Measurements from ENCODE around the gene ACADVL.

ACADVL gene

GRCh38 chr17:7217113-7217987 lies 2.4 kb upstream of the ACADVL start:
- Histone ChIP-seq H3K4me2 (ENCODE audit: insufficient read depth, low read length, poor library complexity, severe bottlenecking) (peak overlapping the region; percentile 74), H3K14ac (ENCODE audit: low read length) (no peak overlapping the region), H2BK120ac (ENCODE audit: low read depth, low read length) (no peak overlapping the region), H2BK15ac (ENCODE audit: low read length) (peak overlapping the region; percentile 90), H3K23ac (ENCODE audit: low read depth, low read length, poor library complexity) (no peak overlapping the region), H3K79me1 (ENCODE audit: low read depth, low read length) (peaks cover 2% of the 10 kb centered on the region), H3K18ac (ENCODE audit: low read length) (peak overlapping the region; percentile 86), H4K91ac (ENCODE audit: low read depth, low read length, poor library complexity) (no peak overlapping the region), H3K27me3 (ENCODE audit: control insufficient read depth in 3 of 3, insufficient read depth in 3 of 3, low read depth in 1 of 3, low read length in 3 of 3) (no peaks in the 10 kb centered on the region), H2BK5ac (ENCODE audit: low read length) (peak overlapping the region; percentile 76), H3K4me1 (ENCODE audit: control insufficient read depth in 2 of 2, insufficient read depth in 1 of 2, low read depth in 1 of 2, low read length in 2 of 2) (peaks cover 33 to 40% of the 10 kb centered on the region in 2 donors), H3K36me3 (replicated peaks in 1 of 2; ENCODE audit: control insufficient read depth in 2 of 2, insufficient read depth in 2 of 2, low read length in 2 of 2) (peaks cover 7 to 19% of the 10 kb centered on the region in 2 donors), H3K4ac (ENCODE audit: low read length) (no peak overlapping the region), H2AFZ (ENCODE audit: low read length) (peak overlapping the region; percentile 77), H4K8ac (ENCODE audit: low read depth, low read length) (no peak overlapping the region), H2AK5ac (ENCODE audit: low read depth, low read length) (peak overlapping the region; percentile 53), H3K4me3 (ENCODE audit: low read length in 2 of 2) (peak overlapping the region; percentile 44 to 76), H3K27ac (replicated peaks; ENCODE audit: low read length) (peak overlapping the region; percentile 80), H3K9ac (ENCODE audit: low read depth, low read length, poor library complexity) (peak overlapping the region; percentile 74), H3K9me3 (replicated peaks in 1 of 2; ENCODE audit: control insufficient read depth in 2 of 2, insufficient read depth in 1 of 2, low read depth in 1 of 2, low read length in 2 of 2) (no peaks in the 10 kb centered on the region), H2BK12ac (ENCODE audit: low read length) (no peak overlapping the region)
- WGBS, 2 donors (ENCODE audit: extremely low coverage in 2 of 2, insufficient read length in 2 of 2, insufficient replicate concordance in 1 of 2): no CpG with 5 or more reads among the region's 32 CpGs
- no peak for DNase-seq (ENCODE audit: low spot score)

GRCh38 chr17:7218166-7218565 lies 1.6 kb upstream of the ACADVL start:
- H3K14ac ChIP-seq (ENCODE audit: low read length): no peak overlapping the region
- H2BK5ac ChIP-seq (ENCODE audit: low read length): peak overlapping the region; percentile 76
- H2BK15ac ChIP-seq (ENCODE audit: low read length): peak overlapping the region; percentile 90
- peak overlapping the region; percentile 41 for H3K4ac ChIP-seq (ENCODE audit: low read length)
- peak overlapping the region; percentile 86 for H3K18ac ChIP-seq (ENCODE audit: low read length)
- H2AK5ac ChIP-seq (ENCODE audit: low read depth, low read length): peak overlapping the region; percentile 22
- H3K36me3 ChIP-seq (replicated peaks in 1 of 2; ENCODE audit: control insufficient read depth in 2 of 2, insufficient read depth in 2 of 2, low read length in 2 of 2): peaks cover 15 to 28% of the 10 kb centered on the region in 2 donors
- no CpG with 5 or more reads among the region's 6 CpGs for WGBS, 2 donors (ENCODE audit: extremely low coverage in 2 of 2, insufficient read length in 2 of 2, insufficient replicate concordance in 1 of 2)
- no peak overlapping the region for H4K8ac ChIP-seq (ENCODE audit: low read depth, low read length)
- H3K4me1 ChIP-seq (ENCODE audit: control insufficient read depth in 2 of 2, insufficient read depth in 1 of 2, low read depth in 1 of 2, low read length in 2 of 2): peaks cover 33 to 40% of the 10 kb centered on the region in 2 donors
- H2BK12ac ChIP-seq (ENCODE audit: low read length): peak overlapping the region; percentile 96
- peaks cover 2% of the 10 kb centered on the region for H3K79me1 ChIP-seq (ENCODE audit: low read depth, low read length)
- peak overlapping the region; percentile 54 for H3K4me2 ChIP-seq (ENCODE audit: insufficient read depth, low read length, poor library complexity, severe bottlenecking)
- no peaks in the 10 kb centered on the region for H3K27me3 ChIP-seq (ENCODE audit: control insufficient read depth in 3 of 3, insufficient read depth in 3 of 3, low read depth in 1 of 3, low read length in 3 of 3)
- no peak for DNase-seq (ENCODE audit: low spot score)
- no peaks in the 10 kb centered on the region for H3K9me3 ChIP-seq (replicated peaks in 1 of 2; ENCODE audit: control insufficient read depth in 2 of 2, insufficient read depth in 1 of 2, low read depth in 1 of 2, low read length in 2 of 2)
- H3K4me3 ChIP-seq (ENCODE audit: low read length in 2 of 2): peak overlapping the region in 1 of 2 donors; percentile 44
- H3K9ac ChIP-seq (ENCODE audit: low read depth, low read length, poor library complexity): no peak overlapping the region
- H3K23ac ChIP-seq (ENCODE audit: low read depth, low read length, poor library complexity): peak overlapping the region; percentile 27
- H3K27ac ChIP-seq (replicated peaks; ENCODE audit: low read length): peak overlapping the region; percentile 54
- H2AFZ ChIP-seq (ENCODE audit: low read length): peak overlapping the region; percentile 77
- peak overlapping the region; percentile 25 for H4K91ac ChIP-seq (ENCODE audit: low read depth, low read length, poor library complexity)
- peak overlapping the region; percentile 10 for H2BK120ac ChIP-seq (ENCODE audit: low read depth, low read length)

- Histone ChIP-seq H3K79me1 (ENCODE audit: low read depth, low read length) (peaks cover 2% of the 10 kb centered on the region), H3K36me3 (replicated peaks in 1 of 2; ENCODE audit: control insufficient read depth in 2 of 2, insufficient read depth in 2 of 2, low read length in 2 of 2) (peaks cover 20 to 34% of the 10 kb centered on the region in 2 donors), H2BK5ac (ENCODE audit: low read length) (no peak overlapping the region), H3K18ac (ENCODE audit: low read length) (no peak overlapping the region), H3K4me2 (ENCODE audit: insufficient read depth, low read length, poor library complexity, severe bottlenecking) (no peak overlapping the region), H2BK120ac (ENCODE audit: low read depth, low read length) (no peak overlapping the region), H3K23ac (ENCODE audit: low read depth, low read length, poor library complexity) (no peak overlapping the region), H4K8ac (ENCODE audit: low read depth, low read length) (no peak overlapping the region), H3K4me1 (ENCODE audit: control insufficient read depth in 2 of 2, insufficient read depth in 1 of 2, low read depth in 1 of 2, low read length in 2 of 2) (peaks cover 29 to 35% of the 10 kb centered on the region in 2 donors), H3K14ac (ENCODE audit: low read length) (no peak overlapping the region), H2AFZ (ENCODE audit: low read length) (peak overlapping the region; percentile 83), H3K9ac (ENCODE audit: low read depth, low read length, poor library complexity) (no peak overlapping the region), H3K27me3 (ENCODE audit: control insufficient read depth in 3 of 3, insufficient read depth in 3 of 3, low read depth in 1 of 3, low read length in 3 of 3) (no peaks in the 10 kb centered on the region), H2BK12ac (ENCODE audit: low read length) (no peak overlapping the region), H2AK5ac (ENCODE audit: low read depth, low read length) (peak overlapping the region; percentile 22), H4K91ac (ENCODE audit: low read depth, low read length, poor library complexity) (no peak overlapping the region), H3K9me3 (replicated peaks in 1 of 2; ENCODE audit: control insufficient read depth in 2 of 2, insufficient read depth in 1 of 2, low read depth in 1 of 2, low read length in 2 of 2) (no peaks in the 10 kb centered on the region), H3K4ac (ENCODE audit: low read length) (no peak overlapping the region), H2BK15ac (ENCODE audit: low read length) (peak overlapping the region; percentile 6), H3K4me3 (ENCODE audit: low read length in 2 of 2) (no peak overlapping the region), H3K27ac (replicated peaks; ENCODE audit: low read length) (no peak overlapping the region)
- WGBS, 2 donors (ENCODE audit: extremely low coverage in 2 of 2, insufficient read length in 2 of 2, insufficient replicate concordance in 1 of 2): no CpG with 5 or more reads among the region's 6 CpGs
- no peak for DNase-seq (ENCODE audit: low spot score)
These were observed 980 bp upstream of the ACADVL start for GRCh38 chr17:7218758-7219157.

- whole genome bisulfite sequencing, 2 donors (ENCODE audit: extremely low coverage in 2 of 2, insufficient read length in 2 of 2, insufficient replicate concordance in 1 of 2): no CpG with 5 or more reads among the region's 12 CpGs
- H2BK15ac ChIP-seq (ENCODE audit: low read length): peak overlapping the region; percentile 6
- H3K9me3 ChIP-seq (replicated peaks in 1 of 2; ENCODE audit: control insufficient read depth in 2 of 2, insufficient read depth in 1 of 2, low read depth in 1 of 2, low read length in 2 of 2): no peaks in the 10 kb centered on the region
- no peak overlapping the region for H3K23ac ChIP-seq (ENCODE audit: low read depth, low read length, poor library complexity)
- peak overlapping the region; percentile 38 for H3K4me2 ChIP-seq (ENCODE audit: insufficient read depth, low read length, poor library complexity, severe bottlenecking)
- no peak overlapping the region for H2BK120ac ChIP-seq (ENCODE audit: low read depth, low read length)
- no peak overlapping the region for H4K8ac ChIP-seq (ENCODE audit: low read depth, low read length)
- H4K91ac ChIP-seq (ENCODE audit: low read depth, low read length, poor library complexity): no peak overlapping the region
- no peak overlapping the region for H3K9ac ChIP-seq (ENCODE audit: low read depth, low read length, poor library complexity)
- H2AK5ac ChIP-seq (ENCODE audit: low read depth, low read length): peak overlapping the region; percentile 22
- H3K4me1 ChIP-seq (ENCODE audit: control insufficient read depth in 2 of 2, insufficient read depth in 1 of 2, low read depth in 1 of 2, low read length in 2 of 2): peaks cover 29 to 35% of the 10 kb centered on the region in 2 donors
- peak overlapping the region; percentile 83 for H2AFZ ChIP-seq (ENCODE audit: low read length)
- H3K27ac ChIP-seq (replicated peaks; ENCODE audit: low read length): peak overlapping the region; percentile 3
- H3K4ac ChIP-seq (ENCODE audit: low read length): no peak overlapping the region
- H3K36me3 ChIP-seq (replicated peaks in 1 of 2; ENCODE audit: control insufficient read depth in 2 of 2, insufficient read depth in 2 of 2, low read length in 2 of 2): peaks cover 26 to 39% of the 10 kb centered on the region in 2 donors
- peaks cover 2% of the 10 kb centered on the region for H3K79me1 ChIP-seq (ENCODE audit: low read depth, low read length)
- no peak overlapping the region for H3K14ac ChIP-seq (ENCODE audit: low read length)
- no peak for DNase-seq (ENCODE audit: low spot score)
- H3K18ac ChIP-seq (ENCODE audit: low read length): peak overlapping the region; percentile 38
- H2BK5ac ChIP-seq (ENCODE audit: low read length): no peak overlapping the region
- no peak overlapping the region for H2BK12ac ChIP-seq (ENCODE audit: low read length)
- H3K27me3 ChIP-seq (ENCODE audit: control insufficient read depth in 3 of 3, insufficient read depth in 3 of 3, low read depth in 1 of 3, low read length in 3 of 3): no peaks in the 10 kb centered on the region
- H3K4me3 ChIP-seq (ENCODE audit: low read length in 2 of 2): peak overlapping the region; percentile 58 to 67
These were observed 418 bp upstream of the ACADVL start for GRCh38 chr17:7219229-7219811.

All from neuronal stem cell (in vitro differentiated cells).